Glutamatergic neuron (in vitro differentiated cells): ENCODE measurements around the gene XYLT1. TPM values are rescaled to one million over a fixed set of nuclear protein-coding genes. Genes with fewer than 3 reads are reported as not detected.

Source experiments
- DNase-seq: peaks from one replicate; pipeline ENCODE4 v3.0.0; 2022
- H3K27ac Mint-ChIP-seq: one replicate; pipeline ENCODE4 v1.8.0; 2020; ENCODE audit warnings: mild to moderate bottlenecking, mixed read lengths, inconsistent platforms; ENCODE audit not compliant: unreplicated experiment
- H3K27me3 Mint-ChIP-seq: one replicate; pipeline ENCODE4 v1.8.0; 2020; ENCODE audit warnings: mild to moderate bottlenecking, moderate library complexity, mixed read lengths, inconsistent platforms; ENCODE audit not compliant: unreplicated experiment
- H3K36me3 Mint-ChIP-seq: one replicate; pipeline ENCODE4 v1.8.0; 2020; ENCODE audit warnings: mild to moderate bottlenecking, mixed read lengths, inconsistent platforms; ENCODE audit not compliant: unreplicated experiment
- H3K4me1 Mint-ChIP-seq: one replicate; pipeline ENCODE4 v1.8.0; 2020; ENCODE audit warnings: mild to moderate bottlenecking, low read depth, mixed read lengths, inconsistent platforms; ENCODE audit not compliant: unreplicated experiment
- H3K4me3 Mint-ChIP-seq: one replicate; pipeline ENCODE4 v1.8.0; 2020; ENCODE audit warnings: mild to moderate bottlenecking, mixed read lengths, inconsistent platforms; ENCODE audit not compliant: unreplicated experiment
- H3K9me3 Mint-ChIP-seq: one replicate; pipeline ENCODE4 v1.8.0; 2020; ENCODE audit warnings: mild to moderate bottlenecking, moderate library complexity, mixed read lengths, inconsistent platforms; ENCODE audit not compliant: unreplicated experiment
- CTCF ChIP-seq: fragments of 200-600 bp; sonication (generic); IDR thresholded peaks from one replicate; pipeline ENCODE4 v1.5.0; 2021; ENCODE audit not compliant: partially characterized antibody, unreplicated experiment
- total RNA-seq: library from RNA; stranded (reverse); fragmentation: NEBNext Ultra II Directional; extraction: Animal tissue kit (Norgen Biotek cat#: 25700); gene quantifications from one replicate; pipeline ENCODE4 v1.2.1, GENCODE V29; 2021; ENCODE audit not compliant: unreplicated experiment

Gene XYLT1
- total RNA-seq, 1 donor from 2014 or later = 18.4 TPM

- DNase-seq = no peak
- Mint-ChIP-seq H3K9me3 (peaks cover 5% of the 10 kb centered on the region), H3K36me3 (no peaks in the 10 kb centered on the region), H3K27me3 (no peaks in the 10 kb centered on the region), H3K4me3 (no peak overlapping the region), H3K4me1 (no peaks in the 10 kb centered on the region), H3K27ac (no peak overlapping the region)
- TF ChIP-seq CTCF = no peak
Measured at GRCh38 chr16:17499223-17499902, 28.6 kb upstream of the XYLT1 start.

- Mint-ChIP-seq H3K4me1 (no peaks in the 10 kb centered on the region), H3K9me3 (peaks cover 2% of the 10 kb centered on the region), H3K27ac (no peak overlapping the region), H3K27me3 (no peaks in the 10 kb centered on the region), H3K4me3 (no peak overlapping the region), H3K36me3 (no peaks in the 10 kb centered on the region)
- DNase-seq = no peak
- TF ChIP-seq CTCF = no peak
Measured at GRCh38 chr16:17497648-17498047, 26.9 kb upstream of the XYLT1 start.

- Mint-ChIP-seq H3K9me3 (peaks cover 2% of the 10 kb centered on the region), H3K27me3 (no peaks in the 10 kb centered on the region), H3K4me1 (no peaks in the 10 kb centered on the region), H3K36me3 (no peaks in the 10 kb centered on the region), H3K4me3 (no peak overlapping the region), H3K27ac (no peak overlapping the region)
- TF ChIP-seq CTCF = no peak
- no peak for DNase-seq
Measured at GRCh38 chr16:17496891-17497290, 26.1 kb upstream of the XYLT1 start.

- no peaks in the 10 kb centered on the region for H3K36me3 Mint-ChIP-seq
- H3K27ac Mint-ChIP-seq = no peak overlapping the region
- peaks cover 3% of the 10 kb centered on the region for H3K27me3 Mint-ChIP-seq
- no peak for DNase-seq
- H3K4me3 Mint-ChIP-seq = no peak overlapping the region
- H3K4me1 Mint-ChIP-seq = no peaks in the 10 kb centered on the region
- peaks cover 2% of the 10 kb centered on the region for H3K9me3 Mint-ChIP-seq
- TF ChIP-seq CTCF = no peak
Measured at GRCh38 chr16:17493012-17493411, 22.3 kb upstream of the XYLT1 start.

- DNase-seq = no peak
- Mint-ChIP-seq H3K4me3 (no peak overlapping the region), H3K4me1 (no peaks in the 10 kb centered on the region), H3K27ac (no peak overlapping the region), H3K9me3 (peaks cover 2% of the 10 kb centered on the region), H3K36me3 (no peaks in the 10 kb centered on the region), H3K27me3 (peaks cover 3% of the 10 kb centered on the region)
- TF ChIP-seq CTCF = no peak
Measured at GRCh38 chr16:17491140-17491662, 20.4 kb upstream of the XYLT1 start.
